GF-D8 (cell line): ENCODE results near the gene FNDC5.
"Not testable (repeated sequence)": the region's sequence is repeated elsewhere in the genome, so short reads cannot be mapped to it uniquely, and the experiment has no call there.

ENCODE experiments used
- DNase-seq: peaks from one replicate; lab custom pipeline; 2025; lab: John Stamatoyannopoulos, UW

The FNDC5 gene

DNA sequence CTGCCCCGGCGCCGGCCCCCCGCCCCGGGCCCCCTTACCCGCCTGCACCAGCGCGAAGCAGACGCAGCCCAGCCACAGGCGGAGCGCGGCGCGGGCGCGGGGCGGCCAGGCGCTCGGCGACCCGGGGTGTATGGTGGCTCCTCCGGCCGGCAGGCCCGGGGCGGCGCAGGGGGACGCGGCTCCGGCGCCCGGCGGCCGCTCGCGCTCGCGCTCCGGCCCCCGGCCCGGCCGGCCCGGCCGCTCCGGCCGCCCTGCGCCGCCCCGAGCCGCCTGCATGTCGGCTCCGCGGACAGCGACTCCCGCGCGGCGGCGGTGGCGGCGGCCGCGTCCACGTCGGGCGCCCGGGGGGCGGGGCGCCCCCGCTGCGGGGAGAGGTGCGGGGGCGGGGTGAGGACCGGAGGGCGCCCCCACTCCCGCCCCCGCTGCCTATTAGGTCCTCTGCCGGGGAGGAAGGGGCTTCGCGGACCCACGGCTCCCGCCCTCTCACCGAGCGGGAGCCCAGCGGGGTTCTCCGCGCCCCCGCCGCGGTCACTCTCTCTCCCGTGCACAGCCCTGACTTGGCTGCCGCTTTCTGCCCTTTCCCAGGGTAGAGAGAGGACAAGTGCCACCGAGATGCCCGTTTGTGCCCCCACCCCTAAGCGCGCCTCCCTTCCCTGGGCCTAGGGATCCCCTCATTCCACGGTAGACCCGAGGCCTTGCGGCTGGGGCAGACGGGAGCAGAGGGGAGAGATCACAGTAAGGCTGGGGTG, at the start of gene FNDC5:
FNDC5 (minus strand) TSS at position 298 of the 749 bp plus-strand sequence.
- DNase-seq = no peak

DNA sequence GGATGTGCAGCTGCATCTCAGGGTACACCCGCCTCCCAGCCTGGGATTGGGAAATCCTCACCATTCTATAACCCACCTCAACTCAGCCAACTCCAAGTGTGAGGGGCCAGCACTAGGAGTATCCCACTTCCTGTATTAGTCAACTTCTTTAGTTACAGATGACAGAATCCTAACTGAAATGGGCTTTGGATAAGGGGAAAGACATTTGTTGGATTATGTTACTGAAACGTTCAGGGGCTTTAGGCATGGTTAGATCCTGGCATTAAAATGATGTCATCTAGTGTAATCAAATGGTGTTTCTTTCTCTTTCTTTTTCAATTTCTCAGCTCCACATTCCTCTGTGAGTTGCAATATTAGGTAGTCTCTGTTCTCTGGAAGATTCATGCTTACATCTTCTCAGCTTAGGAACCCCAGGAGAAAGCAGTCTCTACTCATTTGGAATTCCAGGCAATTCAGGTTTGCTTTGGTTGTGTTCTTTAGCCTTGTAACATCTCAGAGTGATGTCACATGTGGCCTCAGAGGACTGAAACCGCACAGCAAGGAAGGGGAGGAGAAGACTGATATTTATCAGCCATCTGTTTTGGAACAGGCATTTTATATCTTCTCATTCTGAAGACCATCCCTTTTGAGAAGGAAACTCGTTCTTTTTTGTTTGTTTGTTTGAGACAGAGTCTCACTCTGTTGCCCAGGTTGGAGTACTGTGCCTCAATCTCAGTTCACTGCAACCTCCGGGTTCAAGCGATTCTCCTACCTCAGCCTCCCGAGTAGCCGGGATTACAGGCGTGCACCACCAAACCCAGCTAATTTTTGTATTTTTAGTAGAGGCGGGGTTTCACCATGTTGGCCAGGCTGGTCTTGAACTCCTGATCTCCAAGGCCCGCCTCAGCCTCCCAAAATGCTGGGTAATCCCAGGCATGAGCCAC, 49.4 kb upstream of the FNDC5 start:
- DNase-seq = no peak

DNA sequence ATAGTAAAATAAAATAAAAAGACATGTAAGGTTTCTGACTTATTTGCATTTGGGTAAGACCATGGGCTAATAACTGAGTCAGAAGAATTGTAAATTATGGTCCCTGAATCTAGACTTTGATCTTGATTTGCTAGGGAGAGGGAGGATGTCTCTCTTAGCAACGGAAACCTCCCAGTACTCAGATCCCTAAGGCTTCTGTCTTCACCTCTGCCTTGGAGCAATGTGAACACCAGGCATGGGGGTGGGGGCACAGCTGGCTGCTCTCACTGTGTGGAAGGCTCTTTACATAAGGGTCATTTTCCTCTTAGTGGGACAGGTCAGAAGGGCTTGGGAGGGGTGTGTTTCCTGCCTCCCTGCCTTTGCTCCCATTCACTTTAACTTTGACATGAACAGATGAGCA, 47.5 kb upstream of the FNDC5 start:
- DNase-seq = no peak

DNA sequence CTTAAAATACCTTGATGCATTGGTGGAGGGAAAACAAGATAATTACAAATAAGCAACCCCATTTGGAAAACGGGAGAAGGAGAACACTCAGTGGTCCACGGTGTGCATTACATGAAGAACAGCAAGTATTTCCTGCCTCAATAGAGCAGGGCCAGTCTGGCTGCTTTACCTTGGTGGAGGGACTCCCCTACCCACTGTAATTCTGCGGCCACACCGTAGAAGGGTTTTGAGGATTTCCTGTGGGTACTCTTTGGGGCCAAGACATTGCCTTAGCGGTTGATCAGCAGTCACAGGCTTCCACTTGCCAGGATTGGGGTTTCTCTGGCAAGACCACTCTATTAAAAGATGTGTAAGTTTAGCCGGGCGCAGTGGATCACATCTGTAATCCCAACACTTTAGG, 46.8 kb upstream of the FNDC5 start:
- no peak for DNase-seq

DNA sequence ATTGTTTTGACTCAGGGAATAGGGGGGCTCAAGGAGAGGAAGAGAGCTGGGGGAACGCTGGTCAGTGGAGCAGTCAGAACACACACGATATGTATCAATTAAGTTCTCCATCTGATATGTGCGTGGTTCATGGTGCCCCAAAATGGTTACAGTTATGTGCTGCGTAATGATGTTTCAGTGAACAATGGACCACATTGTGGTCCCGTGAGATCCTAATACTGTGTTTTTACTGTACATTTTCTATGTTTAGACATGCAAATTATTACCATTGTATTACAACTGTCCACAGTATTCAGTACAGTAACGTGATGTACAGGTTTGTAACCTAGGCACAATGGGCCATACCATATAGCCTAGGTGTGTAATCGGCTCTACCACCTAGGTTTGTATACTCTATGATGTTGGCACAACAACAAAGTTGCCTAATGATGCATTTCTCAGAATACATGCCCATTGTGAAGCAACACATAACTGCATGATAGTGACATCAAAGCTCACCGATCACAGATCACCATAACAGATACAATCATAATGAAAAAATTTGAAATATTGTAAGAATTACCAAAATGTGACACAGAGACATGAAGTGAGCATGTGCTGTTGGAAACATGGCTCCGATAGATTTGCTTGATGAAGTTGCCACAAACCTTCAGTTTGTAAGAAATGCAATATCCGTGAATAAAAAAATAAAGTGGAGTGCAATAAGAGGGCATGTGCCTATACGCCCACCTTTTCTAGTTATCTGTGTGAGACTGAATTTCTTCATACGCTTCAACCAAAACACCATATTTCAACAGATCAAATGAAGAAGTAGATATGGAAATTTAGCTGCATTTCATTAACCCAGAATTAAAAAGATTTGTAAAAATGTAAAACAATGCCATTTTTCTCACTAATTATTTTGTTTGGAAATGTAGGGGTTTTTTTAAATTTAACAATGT, 45.3 kb upstream of the FNDC5 start:
- no peak for DNase-seq

DNA sequence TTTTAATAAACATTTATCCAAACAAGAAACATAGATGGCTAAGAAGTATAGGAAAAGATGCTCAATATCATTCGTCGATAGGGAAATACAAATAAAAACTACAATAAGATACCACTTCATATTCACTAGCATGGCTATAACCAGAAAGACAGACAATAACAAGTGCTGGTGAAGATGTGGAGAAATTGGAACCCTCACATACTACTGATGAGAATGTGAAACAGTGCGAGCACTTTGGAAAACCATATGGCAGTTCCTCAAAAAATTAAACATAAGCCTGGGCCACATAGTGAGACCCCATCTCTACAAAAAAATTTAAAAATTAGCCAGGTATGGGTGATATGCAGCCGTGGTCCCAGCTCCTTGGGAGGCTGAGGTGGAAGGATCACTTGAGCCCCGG, 39.6 kb upstream of the FNDC5 start:
- DNase-seq = no peak

DNA sequence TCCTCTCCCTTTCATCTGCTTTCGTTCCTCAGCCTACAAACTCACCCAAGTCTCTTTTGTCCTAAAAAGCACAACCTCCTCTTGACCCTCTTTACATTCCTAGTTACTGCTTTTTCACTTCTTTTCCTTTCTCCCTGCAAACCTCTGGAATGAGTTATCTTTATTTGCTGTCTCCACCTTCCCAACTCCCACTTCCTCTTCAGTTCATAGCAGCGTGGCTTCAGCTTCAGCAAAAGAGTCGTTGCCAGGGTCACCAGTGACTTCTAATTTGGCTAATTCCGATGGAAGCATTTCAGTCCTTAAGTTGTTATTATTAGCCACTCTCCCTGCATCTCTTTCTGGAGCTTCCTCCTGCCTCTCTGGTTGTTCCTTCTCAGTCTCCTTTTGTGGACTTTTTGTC, 36.7 kb upstream of the FNDC5 start:
- DNase-seq = no peak

DNA sequence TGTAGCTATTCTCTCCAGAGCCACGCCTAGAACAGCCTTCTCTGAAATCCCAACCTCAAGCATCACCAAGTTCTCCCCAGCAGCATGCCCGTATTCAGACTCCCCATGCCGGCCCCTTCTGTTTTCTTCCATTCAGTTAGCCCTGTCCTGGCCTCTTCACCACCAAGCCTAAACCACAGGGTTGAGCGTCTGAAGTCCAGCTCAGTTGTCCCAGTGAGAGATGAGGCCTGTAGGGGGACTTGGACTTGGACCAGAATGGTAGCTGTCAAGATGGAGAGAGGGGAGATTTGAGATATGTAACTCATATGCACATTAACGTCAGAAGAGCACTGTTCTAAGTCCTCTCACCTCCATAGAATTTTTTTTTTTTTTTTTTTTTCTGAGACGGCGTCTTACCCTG, 35.9 kb upstream of the FNDC5 start:
- no peak for DNase-seq

DNA sequence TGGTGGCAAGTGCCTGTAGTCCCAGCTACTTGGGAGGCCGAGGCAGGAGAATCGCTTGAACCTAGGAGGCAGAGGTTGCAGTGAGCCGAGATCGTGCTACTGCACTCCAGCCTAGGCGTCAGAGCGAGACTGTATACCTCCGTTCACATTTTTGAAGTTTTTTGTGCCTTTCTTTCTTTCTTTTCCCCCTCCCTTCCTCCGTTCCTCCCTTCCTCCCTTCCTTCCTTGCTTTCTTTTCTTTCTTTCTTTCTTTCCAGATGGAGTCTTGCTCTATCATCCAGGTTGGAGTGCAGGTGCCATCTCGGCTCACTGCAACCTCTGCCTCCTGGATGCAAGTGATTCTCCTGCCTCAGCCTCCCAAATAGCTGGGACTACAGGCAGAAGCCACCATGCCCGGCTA, 34.9 kb upstream of the FNDC5 start:
- DNase-seq = not testable (repeated sequence)

DNA sequence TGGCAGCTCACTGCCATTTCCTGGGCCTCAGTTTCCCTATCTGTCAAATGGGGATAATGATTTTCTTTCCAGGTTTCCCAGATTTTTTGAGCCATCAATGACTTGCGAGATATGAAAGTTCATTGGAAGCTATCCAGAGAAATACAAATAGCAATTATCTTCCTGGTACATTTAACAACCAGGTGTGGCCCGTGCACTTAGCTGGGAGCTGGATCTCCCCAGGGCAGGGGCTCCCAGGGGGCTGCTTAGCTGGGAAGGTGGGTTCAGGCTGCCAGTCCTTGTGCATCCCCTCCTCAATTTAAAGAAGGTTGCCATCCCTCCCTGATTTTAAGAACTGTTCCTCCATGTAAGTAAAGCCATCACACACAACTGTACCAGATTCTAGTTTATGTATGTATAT, 34.1 kb upstream of the FNDC5 start:
- no peak for DNase-seq

DNA sequence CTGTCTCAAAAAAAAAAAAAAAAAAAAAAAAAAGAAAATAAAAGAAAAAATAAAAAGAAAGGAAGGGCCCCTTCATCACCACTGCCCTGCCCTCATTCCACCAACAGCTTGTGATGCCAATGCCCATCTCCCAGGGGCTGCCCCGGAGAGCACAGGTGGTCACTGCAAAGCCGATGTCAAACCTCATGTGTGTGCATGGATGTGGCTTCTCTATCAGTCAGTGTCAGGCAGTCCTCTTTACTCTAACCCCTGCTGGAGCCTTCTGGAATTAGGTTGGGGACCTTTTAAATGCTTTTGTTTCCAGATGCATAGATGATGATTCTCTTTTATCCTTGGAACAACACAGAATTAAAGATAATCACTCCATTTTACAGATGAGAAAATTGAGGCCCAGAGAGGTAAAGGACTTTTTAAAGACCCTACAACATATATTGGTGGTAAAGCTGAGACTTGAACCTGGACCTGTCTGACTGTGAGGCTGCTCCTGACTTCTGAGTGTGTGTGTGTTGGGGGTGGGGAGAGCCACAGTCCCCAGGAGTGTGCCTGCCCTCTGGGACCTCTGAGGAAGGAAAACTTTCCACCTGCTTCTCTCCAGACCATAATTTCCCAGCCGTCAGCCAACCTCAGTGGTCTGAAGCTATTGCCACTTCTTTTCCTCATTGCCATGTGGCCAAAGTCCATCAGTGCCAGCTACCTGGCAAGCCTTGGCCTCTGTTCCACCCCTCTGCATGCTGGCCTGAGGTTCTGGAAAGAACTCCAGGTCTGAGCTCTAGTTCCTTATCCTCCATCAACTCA, 33.5 kb upstream of the FNDC5 start:
- no peak for DNase-seq

DNA sequence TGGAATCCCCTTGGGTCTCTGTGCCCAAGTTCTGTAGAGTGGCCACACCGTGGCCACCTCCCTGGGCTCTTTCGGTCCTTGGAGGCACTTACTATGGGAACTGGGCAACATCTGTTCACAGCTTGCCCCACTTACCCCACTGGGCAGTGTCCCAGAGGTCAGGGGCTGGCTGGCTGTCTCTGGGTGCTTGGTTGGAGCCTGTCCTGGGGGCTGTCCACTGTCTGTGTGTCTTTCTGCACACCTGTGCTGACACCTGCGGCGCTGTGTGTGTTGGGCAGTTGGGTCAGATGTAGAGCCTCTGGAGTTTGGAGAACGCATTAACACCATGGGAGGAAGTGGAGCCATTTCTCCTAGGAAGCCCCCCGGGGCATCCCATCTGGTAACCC, 31.8 kb upstream of the FNDC5 start:
- no peak for DNase-seq

DNA sequence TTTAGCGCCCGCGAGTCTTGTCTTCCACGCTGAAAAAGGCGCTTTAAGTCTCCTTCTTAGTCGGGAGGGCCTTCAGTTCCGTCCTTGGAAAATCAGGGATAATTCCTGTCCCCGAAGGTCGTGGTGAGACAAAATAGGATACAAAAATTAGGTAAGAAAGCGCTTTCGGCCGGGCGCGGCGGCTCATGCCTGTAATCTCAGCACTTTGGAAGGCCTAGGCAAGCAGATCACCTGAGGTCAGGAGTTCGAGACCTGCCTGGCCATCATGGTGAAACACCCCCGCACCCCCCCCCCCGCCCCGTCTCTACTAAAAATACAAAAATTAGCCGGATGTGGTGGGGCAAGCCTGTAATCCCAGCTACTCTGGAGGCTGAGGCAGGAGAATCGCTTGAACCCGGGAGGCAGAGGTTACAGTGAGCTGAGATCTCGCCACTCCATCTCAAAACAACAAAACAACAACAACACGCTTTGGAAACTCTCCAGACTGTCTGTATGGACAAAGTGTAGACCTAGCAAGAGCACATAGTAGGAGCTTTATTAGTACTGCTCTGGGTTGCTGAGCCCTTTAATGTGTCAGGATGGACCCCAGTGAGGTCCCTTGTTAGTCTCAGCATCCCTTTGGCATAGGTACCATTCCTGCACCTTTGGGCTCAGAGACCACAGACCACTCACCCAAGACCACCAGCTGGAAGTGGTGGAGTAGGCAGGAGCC, 31.3 kb upstream of the FNDC5 start:
- DNase-seq = no peak

DNA sequence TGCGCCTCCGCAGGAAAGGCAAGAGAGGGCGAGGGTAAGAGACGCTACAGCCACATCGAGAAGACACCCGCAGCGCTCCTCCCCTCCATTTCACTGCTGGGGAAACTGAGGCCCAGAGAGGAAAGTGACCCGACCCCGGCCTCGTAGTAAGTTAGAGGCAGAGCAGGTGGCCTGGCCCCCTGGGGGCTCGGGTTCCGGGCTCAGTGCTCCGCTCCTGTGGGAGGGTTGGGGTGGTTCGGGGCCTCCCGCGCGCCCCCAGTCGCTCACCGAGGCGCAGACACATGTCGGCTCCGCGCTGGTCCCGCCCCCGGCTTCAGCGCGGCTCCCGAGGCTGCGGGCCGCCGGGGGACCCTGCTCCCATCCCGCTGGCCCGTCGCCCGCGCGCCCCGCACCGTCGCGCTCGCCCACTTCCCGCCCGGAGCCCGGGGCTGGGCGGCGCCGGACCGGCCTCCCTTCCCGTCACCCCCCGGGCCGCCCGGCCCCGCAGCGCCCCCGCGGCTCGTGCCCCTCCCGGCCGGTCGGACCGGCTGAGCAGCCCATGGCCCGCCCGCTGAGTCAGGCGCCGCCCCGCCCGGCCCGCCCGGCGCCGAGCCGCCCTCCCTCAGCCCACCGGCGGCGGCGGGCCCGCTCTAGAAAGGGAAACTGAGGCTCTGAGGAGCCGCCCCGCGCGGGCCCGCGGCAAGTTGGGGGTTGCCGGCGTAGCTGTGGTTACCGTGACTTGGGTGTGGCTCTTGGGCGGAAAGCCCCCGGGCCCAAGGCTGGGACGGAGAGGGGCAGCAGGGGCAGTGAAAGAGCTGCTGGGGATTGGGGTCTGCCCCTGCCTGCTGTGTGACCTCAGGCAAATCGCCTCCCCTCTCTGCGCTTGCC, 30.5 kb upstream of the FNDC5 start, which contains the start of gene TMEM54:
TMEM54 (minus strand) TSS at position 434 of the 867 bp plus-strand sequence; CDS start at position 283, 151 bp downstream.
- DNase-seq = no peak

DNA sequence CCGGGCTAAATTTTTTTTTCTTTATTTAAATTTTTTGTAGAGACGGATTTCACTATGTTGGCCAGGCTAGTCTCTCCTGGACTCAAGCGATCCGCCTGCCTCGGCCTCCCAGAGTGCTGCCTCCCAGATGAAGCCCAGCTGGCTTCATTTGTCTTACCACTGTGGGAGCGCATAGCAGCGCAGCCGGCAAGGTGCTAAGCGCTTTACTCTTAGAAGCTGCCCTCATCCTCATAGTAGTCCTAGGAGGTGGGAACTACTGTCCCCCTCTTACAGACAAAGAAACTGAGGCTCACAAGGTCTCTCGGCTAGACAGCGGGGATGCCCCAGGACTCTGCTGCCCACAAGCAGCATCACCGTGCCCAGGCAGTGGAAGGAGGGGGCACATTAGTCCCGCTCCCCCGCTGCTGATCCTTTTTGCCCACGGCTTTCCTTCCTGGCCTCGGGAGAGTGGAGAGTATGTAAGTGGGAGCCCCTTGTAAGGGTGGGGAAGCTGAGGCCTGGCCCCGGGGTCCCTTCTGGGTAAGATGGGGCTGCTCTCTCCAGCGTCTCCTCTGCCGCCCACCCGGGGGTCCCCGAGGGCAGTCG, 29.8 kb upstream of the FNDC5 start:
- no peak for DNase-seq

DNA sequence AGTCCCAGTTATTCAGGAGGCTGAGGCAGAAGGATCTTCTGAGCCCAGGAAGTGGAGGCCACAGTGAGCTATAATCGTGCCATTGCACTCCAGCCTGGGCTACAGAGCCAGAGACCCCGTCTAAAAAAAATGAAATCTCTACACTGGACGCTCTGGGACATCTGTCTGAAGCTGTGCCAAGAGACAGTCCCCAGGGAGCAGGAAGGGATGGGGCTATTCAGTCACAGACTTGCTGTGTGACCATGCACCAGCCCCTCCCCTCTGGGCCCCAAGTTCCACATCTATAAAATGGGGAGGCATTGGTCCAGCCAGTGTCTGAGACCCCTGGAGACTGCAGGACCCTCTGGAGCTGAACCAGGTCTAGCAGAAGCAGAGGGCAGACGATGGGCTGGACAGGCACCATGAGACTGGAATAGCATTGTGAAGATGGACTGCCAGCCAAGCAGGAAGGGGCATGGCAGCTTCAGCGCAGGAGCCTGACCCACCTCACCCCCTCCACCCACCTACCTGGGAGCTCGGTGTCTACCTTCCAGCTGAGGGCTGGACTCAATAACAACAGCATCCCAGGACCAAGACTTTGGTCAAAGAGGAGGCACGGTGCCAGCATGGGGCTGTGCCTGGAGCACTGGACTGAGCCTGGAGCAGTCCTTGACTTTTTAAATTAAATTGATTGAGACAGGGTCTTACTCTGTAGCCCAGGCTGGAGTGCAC, 29.0 kb upstream of the FNDC5 start:
- no peak for DNase-seq

DNA sequence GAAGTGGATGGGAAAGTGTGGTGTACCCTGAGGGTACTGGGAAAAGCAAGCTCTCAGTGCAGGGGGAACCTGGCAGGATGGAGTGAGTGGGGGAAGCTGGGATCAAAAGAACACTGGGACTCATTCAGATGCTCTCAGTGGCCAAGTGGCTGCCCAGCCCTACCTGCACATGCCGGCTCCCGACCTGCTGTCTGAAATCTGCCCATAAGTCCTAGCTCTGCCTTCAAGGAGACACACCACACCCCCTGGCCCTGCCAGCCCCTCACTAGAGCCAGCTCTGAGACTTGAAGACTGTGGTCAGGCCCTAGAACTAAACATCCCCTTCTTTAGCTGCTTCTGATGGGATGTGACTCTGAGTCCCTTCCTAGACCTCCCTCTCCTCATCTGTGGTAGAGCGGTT, 28.2 kb upstream of the FNDC5 start:
- DNase-seq = no peak

DNA sequence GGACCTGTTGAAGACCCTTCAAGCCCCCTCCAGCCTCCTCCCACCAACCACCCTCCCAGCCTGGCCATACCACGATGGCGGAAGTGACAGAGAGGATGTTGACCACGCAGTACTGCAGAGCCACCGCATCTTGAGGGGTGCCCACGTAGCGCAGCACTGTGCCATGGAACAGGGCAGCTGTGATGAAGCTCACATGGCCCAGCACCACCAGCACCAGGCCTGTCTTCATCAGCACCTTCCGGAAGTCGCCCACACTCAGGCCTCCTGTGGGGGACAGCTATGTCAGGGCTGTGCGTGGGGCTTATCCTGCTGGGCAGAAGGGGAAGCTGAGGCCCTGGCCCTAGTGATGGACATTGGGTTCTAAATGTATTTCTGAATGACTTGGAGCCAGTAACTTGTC, 27.3 kb upstream of the FNDC5 start:
- no peak for DNase-seq
